GM12873 (cell line): ENCODE data around the gene MYH9.

Experiments used
- CTCF ChIP-seq: IDR thresholded peaks from 2 replicates; pipeline ENCODE4 v1.5.1; 2012; ENCODE audit warnings: low read depth, mild to moderate bottlenecking, moderate library complexity, low read length, control low read depth; ENCODE audit not compliant: insufficient read depth; ENCODE audit errors: missing control alignments

MYH9 gene

GRCh38 chr22:36352803-36353507 lies 34.8 kb downstream of the MYH9 start:
- no peak for TF ChIP-seq CTCF

DNA sequence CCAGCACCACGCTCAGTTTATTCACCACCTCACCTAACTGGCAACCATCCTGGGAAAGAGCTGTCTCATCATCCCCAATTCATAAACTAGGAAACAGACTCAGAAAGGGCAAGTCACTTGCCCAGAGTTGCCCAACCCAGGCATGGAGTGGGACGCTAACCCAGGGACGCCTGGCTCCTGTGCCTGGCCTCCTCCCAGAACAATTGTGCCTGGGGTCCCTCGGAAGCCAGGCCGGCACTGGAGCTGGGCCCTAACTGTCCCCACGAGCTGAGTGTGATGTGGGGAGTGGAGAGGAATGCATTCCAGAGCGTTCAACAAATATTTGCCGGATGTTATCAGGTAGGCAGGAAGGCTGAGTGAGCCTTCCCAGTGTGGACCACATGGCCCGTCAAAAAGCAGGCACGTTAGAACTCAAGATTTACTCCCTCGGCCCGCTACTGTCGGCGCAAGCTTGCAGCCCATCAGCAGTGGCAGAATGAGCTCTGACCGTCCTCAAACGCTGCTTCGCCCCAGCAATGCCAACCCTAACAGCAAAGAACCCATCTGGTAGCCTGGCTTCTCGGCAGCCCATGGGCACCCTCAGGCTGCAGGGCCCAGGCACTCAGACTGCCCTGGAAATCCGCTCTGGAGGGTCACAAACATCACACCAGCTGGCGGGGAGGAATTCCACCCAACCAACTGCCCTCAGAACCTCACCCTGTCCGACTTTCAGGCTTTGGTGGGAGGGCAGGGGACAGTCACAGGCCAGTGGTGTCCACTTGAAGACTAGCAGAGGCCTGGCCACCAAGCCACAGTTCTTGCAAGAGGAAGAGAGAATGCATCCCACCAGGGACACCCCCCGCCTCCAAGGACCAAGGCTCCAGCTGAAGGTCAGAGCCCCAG lies 35.6 kb downstream of the MYH9 start:
- TF ChIP-seq CTCF = no peak

GRCh38 chr22:36350751-36351594 lies 36.8 kb downstream of the MYH9 start:
- no peak for TF ChIP-seq CTCF

GRCh38 chr22:36349726-36350125 lies 38.0 kb downstream of the MYH9 start:
- no peak for TF ChIP-seq CTCF

DNA sequence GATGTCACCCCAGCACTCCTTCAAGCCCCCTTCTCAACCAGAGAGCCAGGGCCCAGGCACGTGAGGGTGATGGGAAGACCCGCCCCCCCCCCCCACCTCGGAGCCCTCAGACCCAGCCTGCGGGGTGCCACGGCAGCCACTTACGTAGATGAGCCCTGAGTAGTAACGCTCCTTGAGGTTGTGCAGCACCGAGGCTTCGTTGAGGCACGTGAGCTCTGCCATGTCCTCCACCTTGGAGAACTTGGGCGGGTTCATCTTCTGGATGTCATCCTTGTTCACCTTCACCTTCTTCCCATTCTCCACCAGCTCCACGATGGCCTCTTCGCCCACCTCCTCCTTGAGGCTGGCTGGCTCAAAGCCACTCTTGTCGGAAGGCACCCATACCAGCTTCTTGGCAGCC lies 39.0 kb downstream of the MYH9 start:
- no peak for TF ChIP-seq CTCF

DNA sequence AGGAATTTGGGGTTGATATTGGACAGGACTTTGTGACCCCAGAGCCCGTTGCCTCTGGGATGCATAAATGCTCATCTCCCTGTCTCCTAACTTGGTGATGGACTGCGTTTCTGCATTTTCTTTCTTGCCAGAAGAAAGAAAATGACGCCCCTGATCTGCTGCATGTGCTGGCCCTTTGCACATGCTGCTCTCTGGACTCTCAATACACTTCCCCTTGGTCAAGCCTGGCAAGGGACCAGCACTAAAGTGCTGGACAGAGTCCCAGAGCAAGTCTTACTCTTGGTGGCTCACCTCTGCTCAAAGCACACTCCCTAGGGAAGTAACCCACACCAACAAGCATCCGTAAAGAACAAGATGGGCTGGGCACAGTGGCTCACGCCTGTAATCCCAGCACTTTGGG lies 40.7 kb downstream of the MYH9 start:
- no peak for TF ChIP-seq CTCF
